GM23338 (cell line): ENCODE results near the gene ATP23. TPM values are rescaled to one million over a fixed set of nuclear protein-coding genes. Genes with fewer than 3 reads are reported as not detected.

Source experiments
- ATAC-seq: fragments of 200-7000 bp; cut with Tn5 transposase; 3 replicates; pipeline ENCODE4 v1.9.1; 2020
- DNase-seq: peaks from one replicate; pipeline ENCODE4 v3.0.0-alpha.2; 2015; ENCODE audit warnings: low spot score
- H2AFZ ChIP-seq: fragments of 200-600 bp; sonication (generic); 2 replicates; pipeline ENCODE4 v1.8.0; 2016; ENCODE audit warnings: antibody characterized with exemption, mild to moderate bottlenecking, moderate library complexity
- H3F3A ChIP-seq: fragments of 200-600 bp; sonication (generic); replicated peaks from 2 replicates; pipeline ENCODE4 v1.8.0; 2017; ENCODE audit warnings: antibody characterized with exemption, mixed run types, low read depth
- H3K27ac ChIP-seq: fragments of 200-600 bp; sonication (generic); 2 replicates; pipeline ENCODE4 v1.6.1; 2016; ENCODE audit warnings: low read depth
- H3K27me3 ChIP-seq: fragments of 200-600 bp; sonication (generic); 2 replicates; pipeline ENCODE4 v1.8.0; 2016; ENCODE audit warnings: mild to moderate bottlenecking, mixed run types, moderate library complexity; ENCODE audit not compliant: insufficient read depth
- H3K36me3 ChIP-seq: fragments of 200-600 bp; sonication (generic); 2 replicates; pipeline ENCODE4 v1.8.0; 2016; ENCODE audit warnings: mild to moderate bottlenecking; ENCODE audit not compliant: insufficient read depth
- H3K4me1 ChIP-seq: fragments of 200-600 bp; sonication (generic); 2 replicates; pipeline ENCODE4 v1.8.0; 2016; ENCODE audit warnings: mild to moderate bottlenecking, moderate library complexity; ENCODE audit not compliant: insufficient read depth
- H3K4me2 ChIP-seq: fragments of 200-600 bp; sonication (generic); 2 replicates; pipeline ENCODE4 v1.7.1; 2017; ENCODE audit warnings: mixed run types
- H3K4me3 ChIP-seq: fragments of 200-600 bp; sonication (generic); 2 replicates; pipeline ENCODE4 v1.6.1; 2016; ENCODE audit warnings: mixed run types
- H3K79me2 ChIP-seq: fragments of 200-600 bp; sonication (generic); replicated peaks from 2 replicates; pipeline ENCODE4 v1.8.0; 2017; ENCODE audit warnings: mild to moderate bottlenecking; ENCODE audit not compliant: insufficient read depth
- H3K9me2 ChIP-seq: fragments of 200-600 bp; sonication (generic); 2 replicates; pipeline ENCODE4 v1.8.0; 2017; ENCODE audit not compliant: insufficient read depth
- H4K20me1 ChIP-seq: fragments of 200-600 bp; sonication (generic); replicated peaks from 2 replicates; pipeline ENCODE4 v1.8.0; 2017; ENCODE audit warnings: mild to moderate bottlenecking; ENCODE audit not compliant: insufficient read depth
- H3K27ac Mint-ChIP-seq: 2 replicates; pipeline ENCODE4 v1.8.0; 2020; ENCODE audit warnings: inconsistent platforms, mild to moderate bottlenecking, moderate library complexity, mixed read lengths
- H3K27me3 Mint-ChIP-seq: 3 replicates; pipeline ENCODE4 v1.8.0; 2022; ENCODE audit warnings: low read depth, mild to moderate bottlenecking, moderate library complexity, mixed read lengths, inconsistent platforms; ENCODE audit not compliant: insufficient read depth, poor library complexity
- H3K36me3 Mint-ChIP-seq: 3 replicates; pipeline ENCODE4 v1.8.0; 2021; ENCODE audit warnings: low read depth, mild to moderate bottlenecking, inconsistent platforms, moderate library complexity, mixed read lengths
- H3K4me1 Mint-ChIP-seq: 3 replicates; pipeline ENCODE4 v1.8.0; 2020; ENCODE audit warnings: mild to moderate bottlenecking, inconsistent platforms, mixed read lengths
- H3K4me3 Mint-ChIP-seq: 3 replicates; pipeline ENCODE4 v1.8.0; 2021; ENCODE audit warnings: moderate library complexity, mild to moderate bottlenecking, inconsistent platforms, mixed read lengths
- H3K9me3 Mint-ChIP-seq: 3 replicates; pipeline ENCODE4 v1.8.0; 2020; ENCODE audit warnings: moderate library complexity, mild to moderate bottlenecking, inconsistent platforms, mixed read lengths
- CREB1 ChIP-seq: fragments of 250-450 bp; sonication (Bioruptor Pico); IDR thresholded peaks from 2 replicates; pipeline ENCODE4 v1.5.0; 2020; ENCODE audit warnings: low read depth, mild to moderate bottlenecking, moderate library complexity
- polyA plus RNA-seq: library from polyadenylated mRNA; unstranded; fragments of >200 nt; fragmentation: Nextera tagmentation; extraction: Ambion mirVana; gene quantifications from 2 replicates; pipeline ENCODE4 v1.2.1, GENCODE V29; 2016
- total RNA-seq: library from RNA; depleted of rRNA; stranded (reverse); fragments of >200 nt; shearing (Covaris generic); gene quantifications from 2 replicates; pipeline ENCODE4 v1.2.3, GENCODE V29; 2014
- TF ChIP-seq, protein P1 (sequence below): fragments of 250-450 bp; sonication (Bioruptor Pico); IDR thresholded peaks from 2 replicates; pipeline ENCODE4 v1.5.0; 2020; ENCODE audit warnings: mild to moderate bottlenecking, moderate library complexity
- TF ChIP-seq, protein P2 (sequence below): IDR thresholded peaks from 2 replicates; pipeline ENCODE4 v1.6.1; 2016; ENCODE audit warnings: antibody characterized with exemption

ATP23 gene
- total and polyA plus RNA-seq, 2 experiments from 2014 or later: 14.7 to 21.0 TPM

- TF ChIP-seq, protein P1, sequence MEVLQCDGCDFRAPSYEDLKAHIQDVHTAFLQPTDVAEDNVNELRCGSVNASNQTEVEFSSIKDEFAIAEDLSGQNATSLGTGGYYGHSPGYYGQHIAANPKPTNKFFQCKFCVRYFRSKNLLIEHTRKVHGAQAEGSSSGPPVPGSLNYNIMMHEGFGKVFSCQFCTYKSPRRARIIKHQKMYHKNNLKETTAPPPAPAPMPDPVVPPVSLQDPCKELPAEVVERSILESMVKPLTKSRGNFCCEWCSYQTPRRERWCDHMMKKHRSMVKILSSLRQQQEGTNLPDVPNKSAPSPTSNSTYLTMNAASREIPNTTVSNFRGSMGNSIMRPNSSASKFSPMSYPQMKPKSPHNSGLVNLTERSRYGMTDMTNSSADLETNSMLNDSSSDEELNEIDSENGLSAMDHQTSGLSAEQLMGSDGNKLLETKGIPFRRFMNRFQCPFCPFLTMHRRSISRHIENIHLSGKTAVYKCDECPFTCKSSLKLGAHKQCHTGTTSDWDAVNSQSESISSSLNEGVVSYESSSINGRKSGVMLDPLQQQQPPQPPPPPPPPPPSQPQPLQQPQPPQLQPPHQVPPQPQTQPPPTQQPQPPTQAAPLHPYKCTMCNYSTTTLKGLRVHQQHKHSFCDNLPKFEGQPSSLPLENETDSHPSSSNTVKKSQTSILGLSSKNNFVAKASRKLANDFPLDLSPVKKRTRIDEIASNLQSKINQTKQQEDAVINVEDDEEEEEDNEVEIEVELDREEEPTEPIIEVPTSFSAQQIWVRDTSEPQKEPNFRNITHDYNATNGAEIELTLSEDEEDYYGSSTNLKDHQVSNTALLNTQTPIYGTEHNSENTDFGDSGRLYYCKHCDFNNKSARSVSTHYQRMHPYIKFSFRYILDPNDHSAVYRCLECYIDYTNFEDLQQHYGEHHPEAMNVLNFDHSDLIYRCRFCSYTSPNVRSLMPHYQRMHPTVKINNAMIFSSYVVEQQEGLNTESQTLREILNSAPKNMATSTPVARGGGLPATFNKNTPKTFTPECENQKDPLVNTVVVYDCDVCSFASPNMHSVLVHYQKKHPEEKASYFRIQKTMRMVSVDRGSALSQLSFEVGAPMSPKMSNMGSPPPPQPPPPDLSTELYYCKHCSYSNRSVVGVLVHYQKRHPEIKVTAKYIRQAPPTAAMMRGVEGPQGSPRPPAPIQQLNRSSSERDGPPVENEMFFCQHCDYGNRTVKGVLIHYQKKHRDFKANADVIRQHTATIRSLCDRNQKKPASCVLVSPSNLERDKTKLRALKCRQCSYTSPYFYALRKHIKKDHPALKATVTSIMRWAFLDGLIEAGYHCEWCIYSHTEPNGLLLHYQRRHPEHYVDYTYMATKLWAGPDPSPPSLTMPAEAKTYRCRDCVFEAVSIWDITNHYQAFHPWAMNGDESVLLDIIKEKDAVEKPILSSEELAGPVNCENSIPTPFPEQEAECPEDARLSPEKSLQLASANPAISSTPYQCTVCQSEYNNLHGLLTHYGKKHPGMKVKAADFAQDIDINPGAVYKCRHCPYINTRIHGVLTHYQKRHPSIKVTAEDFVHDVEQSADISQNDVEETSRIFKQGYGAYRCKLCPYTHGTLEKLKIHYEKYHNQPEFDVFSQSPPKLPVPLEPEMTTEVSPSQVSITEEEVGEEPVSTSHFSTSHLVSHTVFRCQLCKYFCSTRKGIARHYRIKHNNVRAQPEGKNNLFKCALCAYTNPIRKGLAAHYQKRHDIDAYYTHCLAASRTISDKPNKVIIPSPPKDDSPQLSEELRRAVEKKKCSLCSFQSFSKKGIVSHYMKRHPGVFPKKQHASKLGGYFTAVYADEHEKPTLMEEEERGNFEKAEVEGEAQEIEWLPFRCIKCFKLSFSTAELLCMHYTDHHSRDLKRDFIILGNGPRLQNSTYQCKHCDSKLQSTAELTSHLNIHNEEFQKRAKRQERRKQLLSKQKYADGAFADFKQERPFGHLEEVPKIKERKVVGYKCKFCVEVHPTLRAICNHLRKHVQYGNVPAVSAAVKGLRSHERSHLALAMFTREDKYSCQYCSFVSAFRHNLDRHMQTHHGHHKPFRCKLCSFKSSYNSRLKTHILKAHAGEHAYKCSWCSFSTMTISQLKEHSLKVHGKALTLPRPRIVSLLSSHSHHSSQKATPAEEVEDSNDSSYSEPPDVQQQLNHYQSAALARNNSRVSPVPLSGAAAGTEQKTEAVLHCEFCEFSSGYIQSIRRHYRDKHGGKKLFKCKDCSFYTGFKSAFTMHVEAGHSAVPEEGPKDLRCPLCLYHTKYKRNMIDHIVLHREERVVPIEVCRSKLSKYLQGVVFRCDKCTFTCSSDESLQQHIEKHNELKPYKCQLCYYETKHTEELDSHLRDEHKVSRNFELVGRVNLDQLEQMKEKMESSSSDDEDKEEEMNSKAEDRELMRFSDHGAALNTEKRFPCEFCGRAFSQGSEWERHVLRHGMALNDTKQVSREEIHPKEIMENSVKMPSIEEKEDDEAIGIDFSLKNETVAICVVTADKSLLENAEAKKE: no peak
Measured at GRCh38 chr12:57897286-57897974, 43.9 kb upstream of the ATP23 start (continued).

- DNase-seq (no peak), ATAC-seq (no peak)
- Mint-ChIP-seq H3K4me3 (no peak overlapping the region), H3K9me3 (no peaks in the 10 kb centered on the region), H3K36me3 (no peaks in the 10 kb centered on the region; the same call in 2 of the 3 replicates), H3K4me1 (peaks cover 36% of the 10 kb centered on the region), H3K27ac (no peak overlapping the region), H3K27me3 (peaks cover 27% of the 10 kb centered on the region)
- H3K79me2 ChIP-seq: no peaks in the 10 kb centered on the region
- no peaks in the 10 kb centered on the region for H3K36me3 ChIP-seq
- no peaks in the 10 kb centered on the region for H4K20me1 ChIP-seq
- peaks cover 23% of the 10 kb centered on the region for H3K4me1 ChIP-seq
- TF ChIP-seq, protein P2, sequence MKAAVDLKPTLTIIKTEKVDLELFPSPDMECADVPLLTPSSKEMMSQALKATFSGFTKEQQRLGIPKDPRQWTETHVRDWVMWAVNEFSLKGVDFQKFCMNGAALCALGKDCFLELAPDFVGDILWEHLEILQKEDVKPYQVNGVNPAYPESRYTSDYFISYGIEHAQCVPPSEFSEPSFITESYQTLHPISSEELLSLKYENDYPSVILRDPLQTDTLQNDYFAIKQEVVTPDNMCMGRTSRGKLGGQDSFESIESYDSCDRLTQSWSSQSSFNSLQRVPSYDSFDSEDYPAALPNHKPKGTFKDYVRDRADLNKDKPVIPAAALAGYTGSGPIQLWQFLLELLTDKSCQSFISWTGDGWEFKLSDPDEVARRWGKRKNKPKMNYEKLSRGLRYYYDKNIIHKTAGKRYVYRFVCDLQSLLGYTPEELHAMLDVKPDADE: no peak
- TF ChIP-seq CREB1 (CRISPR knock-in tag): no peak
- H3K27me3 ChIP-seq: peaks cover 21% of the 10 kb centered on the region; the same call in 1 of the 2 replicates
- H3K9me2 ChIP-seq: no peaks in the 10 kb centered on the region
- no peak overlapping the region for H3K4me3 ChIP-seq
- no peak overlapping the region for H3K27ac ChIP-seq
- no peak overlapping the region for H2AFZ ChIP-seq
- H3K4me2 ChIP-seq: no peak overlapping the region
- H3F3A ChIP-seq: 0 out of 2 replicates have a peak, but pooled peaks cover 6% of the 10 kb centered on the region
Measured at GRCh38 chr12:57898308-57898970, 42.9 kb upstream of the ATP23 start.
